LNCaP clone FGC (cell line): ENCODE results near the gene CRTAC1.

Experiments
- DNase-seq: peaks from one replicate; pipeline ENCODE4 v3.0.0-alpha.2; 2011; ENCODE audit warnings: low read depth
- H3K4me3 ChIP-seq: 2 replicates; pipeline ENCODE4 v1.5.1; 2011; ENCODE audit warnings: mild to moderate bottlenecking, low read depth, low read length, control low read depth
- CTCF ChIP-seq: IDR thresholded peaks from 2 replicates; pipeline ENCODE4 v1.5.1; 2012; ENCODE audit warnings: mild to moderate bottlenecking; ENCODE audit not compliant: control insufficient read depth, insufficient read depth; ENCODE audit errors: extremely low read depth

Gene CRTAC1

DNA sequence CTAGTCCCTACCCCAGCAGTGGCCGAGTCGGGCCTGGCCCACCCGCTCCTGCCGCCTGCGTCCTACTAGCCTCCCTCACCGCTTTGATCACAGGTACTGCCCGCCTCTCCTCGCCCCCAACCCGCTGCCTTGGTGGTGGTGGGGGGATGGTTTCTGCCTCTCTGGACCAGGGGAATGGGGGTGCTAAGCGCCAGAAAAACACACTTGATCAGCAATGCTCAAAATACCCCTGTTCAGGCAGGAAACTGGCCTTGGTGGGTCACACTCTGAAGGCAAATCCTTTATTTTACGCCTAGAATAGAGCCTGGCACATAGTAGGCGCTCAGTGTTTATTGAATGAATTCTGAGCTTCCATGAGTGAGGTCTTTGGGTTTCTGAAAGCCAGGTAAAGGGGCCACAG lies 1.0 kb upstream of the CRTAC1 start:
- no peak overlapping the region for H3K4me3 ChIP-seq
- no peak for TF ChIP-seq CTCF
- DNase-seq, result no peak

DNA sequence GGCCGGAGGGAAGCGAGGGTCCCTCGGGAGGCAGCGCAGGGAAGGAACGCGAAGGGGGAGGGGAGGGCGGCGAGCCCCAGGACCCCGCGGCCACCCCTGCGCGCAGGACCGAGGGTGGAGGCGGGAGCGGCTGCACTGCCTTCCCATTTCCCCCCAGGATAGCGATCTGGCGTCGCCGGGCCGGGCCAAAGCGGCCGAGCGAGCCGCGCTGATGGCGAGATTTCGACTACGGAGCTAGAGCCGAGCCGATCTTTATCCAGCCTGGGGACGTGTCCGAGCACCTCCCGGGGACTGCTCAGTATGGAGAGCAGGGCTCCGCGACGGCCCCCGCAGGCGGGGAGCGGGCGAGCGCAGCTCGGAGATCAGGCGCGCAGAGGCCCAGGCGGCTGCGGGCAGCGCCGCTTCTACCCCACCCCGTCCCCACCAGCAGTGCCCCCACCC lies 590 bp upstream of the CRTAC1 start:
- TF ChIP-seq CTCF, result no peak
- no peak overlapping the region for H3K4me3 ChIP-seq
- no peak for DNase-seq

DNA sequence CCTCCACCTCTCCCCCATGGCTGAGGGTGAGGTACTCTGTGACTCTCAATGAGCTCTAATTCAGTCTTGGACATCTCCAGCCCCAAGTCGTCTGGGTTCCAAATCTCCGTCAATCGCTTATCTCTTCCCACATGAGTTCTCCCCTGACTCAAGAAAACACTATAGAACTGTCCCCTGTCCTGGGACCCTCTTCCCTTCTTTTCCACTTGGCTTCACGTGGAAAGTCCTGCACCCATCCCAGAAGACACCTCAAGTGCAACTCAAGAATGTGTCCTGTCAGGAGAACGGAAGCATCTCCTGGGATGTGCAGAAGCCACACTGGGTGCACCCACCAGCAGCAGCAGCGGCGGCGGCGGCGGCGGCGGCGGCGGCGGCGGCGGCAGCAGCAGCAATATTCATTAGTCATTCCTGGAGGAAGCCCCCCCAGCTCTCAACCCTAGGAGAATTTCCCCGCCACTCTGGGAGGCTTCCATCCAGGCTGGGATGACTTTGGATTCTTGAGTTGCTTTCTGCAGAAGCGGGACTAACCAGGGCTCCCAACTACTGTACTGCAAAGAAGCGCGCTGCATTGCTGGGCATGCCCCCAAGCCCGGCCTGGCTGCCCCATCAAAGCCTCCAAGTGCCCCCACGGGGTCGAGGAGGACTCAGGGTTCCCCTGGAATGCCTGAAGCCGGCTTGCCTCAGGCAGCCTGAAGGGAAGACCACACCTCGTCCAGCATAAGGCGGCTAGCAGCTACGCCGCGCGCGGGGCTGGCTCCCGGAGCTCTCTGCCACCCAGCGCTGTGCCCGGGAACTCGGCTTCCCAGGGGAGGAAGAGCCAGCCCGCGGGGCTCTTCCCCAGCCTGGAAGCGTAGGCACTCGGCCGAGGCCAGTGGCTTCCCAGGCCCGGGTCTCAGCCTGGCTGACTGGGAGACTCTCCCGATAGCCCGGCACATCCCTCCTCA lies 1.0 kb downstream of the CRTAC1 start:
- no peak for TF ChIP-seq CTCF
- DNase-seq, result no peak
- H3K4me3 ChIP-seq, result no peak overlapping the region

GRCh38 chr10:98028168-98028770 lies 2.2 kb downstream of the CRTAC1 start:
- TF ChIP-seq CTCF, result peak; percentile 90
- DNase-seq, result no peak
- H3K4me3 ChIP-seq, result no peak overlapping the region

DNA sequence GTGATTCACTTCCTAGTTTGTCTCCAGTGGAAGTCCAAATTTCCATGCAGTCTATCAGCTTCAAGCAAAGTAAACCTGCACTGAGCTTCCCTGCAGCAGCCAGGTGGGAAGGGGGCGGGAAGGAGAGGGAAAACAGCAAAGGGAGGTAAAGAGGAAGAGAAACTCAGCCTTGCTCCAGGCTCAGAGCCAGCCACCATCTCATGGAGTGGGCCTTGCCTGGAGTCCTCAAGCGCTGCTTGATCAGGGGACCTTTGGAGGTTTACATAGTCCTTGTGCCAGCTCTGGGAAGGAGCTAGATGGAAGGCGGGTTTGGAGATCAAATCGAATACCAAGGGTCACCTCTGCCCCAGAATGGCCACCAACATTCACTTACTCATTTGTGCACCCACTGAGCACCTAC lies 7.4 kb downstream of the CRTAC1 start:
- no peak overlapping the region for H3K4me3 ChIP-seq
- TF ChIP-seq CTCF, result no peak
- DNase-seq, result no peak

GRCh38 chr10:98020784-98021183 lies 9.6 kb downstream of the CRTAC1 start:
- no peak overlapping the region for H3K4me3 ChIP-seq
- no peak for TF ChIP-seq CTCF
- DNase-seq, result no peak
